ENCODE results near the gene BUB1. TPM values are rescaled to one million over a fixed set of nuclear protein-coding genes. Genes with fewer than 3 reads are reported as not detected.

BUB1 gene
- total and polyA plus RNA-seq, 9 of the 15 experiments (the other 6 are each of a cell fraction or from before 2014, with no cell fraction given), result 73.4 to 247 (median 118) TPM

DNA sequence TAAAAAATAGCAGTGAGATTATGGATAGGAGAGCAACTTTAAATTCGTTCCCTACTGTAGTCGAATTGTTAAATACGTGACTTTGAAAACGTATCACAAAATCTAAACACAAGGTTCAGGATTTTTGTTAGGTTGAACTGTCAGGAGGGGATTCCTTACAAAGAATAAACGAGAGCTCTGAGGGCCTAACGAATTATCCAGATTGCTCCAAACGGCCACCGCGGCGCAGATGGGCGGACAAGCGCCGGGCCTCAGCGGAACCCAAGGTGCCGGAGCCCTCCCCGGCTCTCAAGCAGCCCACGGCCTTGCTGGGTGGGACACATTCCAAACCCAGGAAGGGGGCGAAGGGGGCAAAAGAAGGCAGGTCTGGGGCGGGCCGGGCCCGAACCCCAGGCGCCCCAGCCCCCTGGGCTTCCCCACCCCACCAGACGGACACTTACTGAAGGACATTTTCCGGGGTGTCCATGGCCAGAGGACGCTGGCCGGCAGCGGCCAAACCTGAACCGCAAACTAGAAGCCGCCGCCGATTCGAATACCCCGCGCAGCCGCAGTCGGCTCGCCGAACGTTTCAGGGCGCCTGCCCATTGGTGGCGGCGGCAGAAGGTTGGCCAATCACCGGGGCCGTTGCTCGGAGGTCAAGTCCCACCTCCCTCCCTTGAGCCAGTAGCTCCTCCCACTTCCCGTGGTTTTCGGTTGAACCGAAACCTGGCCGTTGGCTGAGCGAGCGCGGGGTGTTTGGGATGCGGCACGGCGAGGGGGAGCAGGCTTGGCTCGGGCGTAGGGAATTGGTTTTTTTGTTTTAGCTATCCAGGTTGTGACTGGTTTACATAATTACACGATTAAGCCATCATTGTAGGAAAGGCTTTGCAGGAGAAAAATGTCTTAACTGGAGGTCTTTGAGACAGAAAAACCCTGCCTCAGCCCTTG lies at the start of gene BUB1 (continued):
- TF ChIP-seq, protein P1, sequence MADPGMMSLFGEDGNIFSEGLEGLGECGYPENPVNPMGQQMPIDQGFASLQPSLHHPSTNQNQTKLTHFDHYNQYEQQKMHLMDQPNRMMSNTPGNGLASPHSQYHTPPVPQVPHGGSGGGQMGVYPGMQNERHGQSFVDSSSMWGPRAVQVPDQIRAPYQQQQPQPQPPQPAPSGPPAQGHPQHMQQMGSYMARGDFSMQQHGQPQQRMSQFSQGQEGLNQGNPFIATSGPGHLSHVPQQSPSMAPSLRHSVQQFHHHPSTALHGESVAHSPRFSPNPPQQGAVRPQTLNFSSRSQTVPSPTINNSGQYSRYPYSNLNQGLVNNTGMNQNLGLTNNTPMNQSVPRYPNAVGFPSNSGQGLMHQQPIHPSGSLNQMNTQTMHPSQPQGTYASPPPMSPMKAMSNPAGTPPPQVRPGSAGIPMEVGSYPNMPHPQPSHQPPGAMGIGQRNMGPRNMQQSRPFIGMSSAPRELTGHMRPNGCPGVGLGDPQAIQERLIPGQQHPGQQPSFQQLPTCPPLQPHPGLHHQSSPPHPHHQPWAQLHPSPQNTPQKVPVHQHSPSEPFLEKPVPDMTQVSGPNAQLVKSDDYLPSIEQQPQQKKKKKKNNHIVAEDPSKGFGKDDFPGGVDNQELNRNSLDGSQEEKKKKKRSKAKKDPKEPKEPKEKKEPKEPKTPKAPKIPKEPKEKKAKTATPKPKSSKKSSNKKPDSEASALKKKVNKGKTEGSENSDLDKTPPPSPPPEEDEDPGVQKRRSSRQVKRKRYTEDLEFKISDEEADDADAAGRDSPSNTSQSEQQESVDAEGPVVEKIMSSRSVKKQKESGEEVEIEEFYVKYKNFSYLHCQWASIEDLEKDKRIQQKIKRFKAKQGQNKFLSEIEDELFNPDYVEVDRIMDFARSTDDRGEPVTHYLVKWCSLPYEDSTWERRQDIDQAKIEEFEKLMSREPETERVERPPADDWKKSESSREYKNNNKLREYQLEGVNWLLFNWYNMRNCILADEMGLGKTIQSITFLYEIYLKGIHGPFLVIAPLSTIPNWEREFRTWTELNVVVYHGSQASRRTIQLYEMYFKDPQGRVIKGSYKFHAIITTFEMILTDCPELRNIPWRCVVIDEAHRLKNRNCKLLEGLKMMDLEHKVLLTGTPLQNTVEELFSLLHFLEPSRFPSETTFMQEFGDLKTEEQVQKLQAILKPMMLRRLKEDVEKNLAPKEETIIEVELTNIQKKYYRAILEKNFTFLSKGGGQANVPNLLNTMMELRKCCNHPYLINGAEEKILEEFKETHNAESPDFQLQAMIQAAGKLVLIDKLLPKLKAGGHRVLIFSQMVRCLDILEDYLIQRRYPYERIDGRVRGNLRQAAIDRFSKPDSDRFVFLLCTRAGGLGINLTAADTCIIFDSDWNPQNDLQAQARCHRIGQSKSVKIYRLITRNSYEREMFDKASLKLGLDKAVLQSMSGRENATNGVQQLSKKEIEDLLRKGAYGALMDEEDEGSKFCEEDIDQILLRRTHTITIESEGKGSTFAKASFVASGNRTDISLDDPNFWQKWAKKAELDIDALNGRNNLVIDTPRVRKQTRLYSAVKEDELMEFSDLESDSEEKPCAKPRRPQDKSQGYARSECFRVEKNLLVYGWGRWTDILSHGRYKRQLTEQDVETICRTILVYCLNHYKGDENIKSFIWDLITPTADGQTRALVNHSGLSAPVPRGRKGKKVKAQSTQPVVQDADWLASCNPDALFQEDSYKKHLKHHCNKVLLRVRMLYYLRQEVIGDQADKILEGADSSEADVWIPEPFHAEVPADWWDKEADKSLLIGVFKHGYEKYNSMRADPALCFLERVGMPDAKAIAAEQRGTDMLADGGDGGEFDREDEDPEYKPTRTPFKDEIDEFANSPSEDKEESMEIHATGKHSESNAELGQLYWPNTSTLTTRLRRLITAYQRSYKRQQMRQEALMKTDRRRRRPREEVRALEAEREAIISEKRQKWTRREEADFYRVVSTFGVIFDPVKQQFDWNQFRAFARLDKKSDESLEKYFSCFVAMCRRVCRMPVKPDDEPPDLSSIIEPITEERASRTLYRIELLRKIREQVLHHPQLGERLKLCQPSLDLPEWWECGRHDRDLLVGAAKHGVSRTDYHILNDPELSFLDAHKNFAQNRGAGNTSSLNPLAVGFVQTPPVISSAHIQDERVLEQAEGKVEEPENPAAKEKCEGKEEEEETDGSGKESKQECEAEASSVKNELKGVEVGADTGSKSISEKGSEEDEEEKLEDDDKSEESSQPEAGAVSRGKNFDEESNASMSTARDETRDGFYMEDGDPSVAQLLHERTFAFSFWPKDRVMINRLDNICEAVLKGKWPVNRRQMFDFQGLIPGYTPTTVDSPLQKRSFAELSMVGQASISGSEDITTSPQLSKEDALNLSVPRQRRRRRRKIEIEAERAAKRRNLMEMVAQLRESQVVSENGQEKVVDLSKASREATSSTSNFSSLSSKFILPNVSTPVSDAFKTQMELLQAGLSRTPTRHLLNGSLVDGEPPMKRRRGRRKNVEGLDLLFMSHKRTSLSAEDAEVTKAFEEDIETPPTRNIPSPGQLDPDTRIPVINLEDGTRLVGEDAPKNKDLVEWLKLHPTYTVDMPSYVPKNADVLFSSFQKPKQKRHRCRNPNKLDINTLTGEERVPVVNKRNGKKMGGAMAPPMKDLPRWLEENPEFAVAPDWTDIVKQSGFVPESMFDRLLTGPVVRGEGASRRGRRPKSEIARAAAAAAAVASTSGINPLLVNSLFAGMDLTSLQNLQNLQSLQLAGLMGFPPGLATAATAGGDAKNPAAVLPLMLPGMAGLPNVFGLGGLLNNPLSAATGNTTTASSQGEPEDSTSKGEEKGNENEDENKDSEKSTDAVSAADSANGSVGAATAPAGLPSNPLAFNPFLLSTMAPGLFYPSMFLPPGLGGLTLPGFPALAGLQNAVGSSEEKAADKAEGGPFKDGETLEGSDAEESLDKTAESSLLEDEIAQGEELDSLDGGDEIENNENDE (IDR thresholded peaks at IDR 0.05; ENCODE audit: low read depth, low read length), result no peak
- TF ChIP-seq, protein P2, sequence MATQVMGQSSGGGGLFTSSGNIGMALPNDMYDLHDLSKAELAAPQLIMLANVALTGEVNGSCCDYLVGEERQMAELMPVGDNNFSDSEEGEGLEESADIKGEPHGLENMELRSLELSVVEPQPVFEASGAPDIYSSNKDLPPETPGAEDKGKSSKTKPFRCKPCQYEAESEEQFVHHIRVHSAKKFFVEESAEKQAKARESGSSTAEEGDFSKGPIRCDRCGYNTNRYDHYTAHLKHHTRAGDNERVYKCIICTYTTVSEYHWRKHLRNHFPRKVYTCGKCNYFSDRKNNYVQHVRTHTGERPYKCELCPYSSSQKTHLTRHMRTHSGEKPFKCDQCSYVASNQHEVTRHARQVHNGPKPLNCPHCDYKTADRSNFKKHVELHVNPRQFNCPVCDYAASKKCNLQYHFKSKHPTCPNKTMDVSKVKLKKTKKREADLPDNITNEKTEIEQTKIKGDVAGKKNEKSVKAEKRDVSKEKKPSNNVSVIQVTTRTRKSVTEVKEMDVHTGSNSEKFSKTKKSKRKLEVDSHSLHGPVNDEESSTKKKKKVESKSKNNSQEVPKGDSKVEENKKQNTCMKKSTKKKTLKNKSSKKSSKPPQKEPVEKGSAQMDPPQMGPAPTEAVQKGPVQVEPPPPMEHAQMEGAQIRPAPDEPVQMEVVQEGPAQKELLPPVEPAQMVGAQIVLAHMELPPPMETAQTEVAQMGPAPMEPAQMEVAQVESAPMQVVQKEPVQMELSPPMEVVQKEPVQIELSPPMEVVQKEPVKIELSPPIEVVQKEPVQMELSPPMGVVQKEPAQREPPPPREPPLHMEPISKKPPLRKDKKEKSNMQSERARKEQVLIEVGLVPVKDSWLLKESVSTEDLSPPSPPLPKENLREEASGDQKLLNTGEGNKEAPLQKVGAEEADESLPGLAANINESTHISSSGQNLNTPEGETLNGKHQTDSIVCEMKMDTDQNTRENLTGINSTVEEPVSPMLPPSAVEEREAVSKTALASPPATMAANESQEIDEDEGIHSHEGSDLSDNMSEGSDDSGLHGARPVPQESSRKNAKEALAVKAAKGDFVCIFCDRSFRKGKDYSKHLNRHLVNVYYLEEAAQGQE (IDR thresholded peaks at IDR 0.05; ENCODE audit: borderline replicate concordance), result no peak
- TF ChIP-seq, protein P2 (CRISPR knock-in tag; IDR thresholded peaks at IDR 0.05; ENCODE audit: low read depth), result peak; percentile 8; the same call in 1 of the 2 replicates
- TF ChIP-seq DMBX1 (CRISPR knock-in tag; IDR thresholded peaks at IDR 0.05; ENCODE audit: borderline replicate concordance), result no peak

Measured in K562 (cell line).